Neural cell (in vitro differentiated cells): ENCODE data around the gene PLD6. TPM values are rescaled to one million over a fixed set of nuclear protein-coding genes. Genes with fewer than 3 reads are reported as not detected.
"Not testable (repeated sequence)": the region's sequence is repeated elsewhere in the genome, so short reads cannot be mapped to it uniquely, and the experiment has no call there.

Experiments
- H2AFZ ChIP-seq: fragments of 200-600, 300-800 bp; sonication (generic), shearing (Covaris generic); 2 replicates; pipeline ENCODE4 v1.6.0; 2014; ENCODE audit warnings: low read depth, mild to moderate bottlenecking, antibody characterized with exemption, low read length, moderate library complexity
- H3F3A ChIP-seq: fragments of 200-600 bp; shearing (Covaris generic); 2 replicates; pipeline ENCODE4 v1.6.1; 2016; ENCODE audit warnings: mild to moderate bottlenecking, moderate library complexity, mixed read lengths, antibody characterized with exemption, low read length; ENCODE audit not compliant: insufficient read depth, poor library complexity, severe bottlenecking
- H3K27ac ChIP-seq: fragments of 200-600, 300-800 bp; sonication (generic), shearing (Covaris generic); 2 replicates; pipeline ENCODE4 v1.5.1; 2014; ENCODE audit warnings: mild to moderate bottlenecking, low read length, moderate library complexity
- H3K27me3 ChIP-seq: fragments of 300-800, 200-600 bp; sonication (generic), shearing (Covaris generic); 2 replicates; pipeline ENCODE4 v1.6.0; 2014; ENCODE audit warnings: mild to moderate bottlenecking, low read depth, low read length, moderate library complexity; ENCODE audit not compliant: insufficient read depth
- H3K36me3 ChIP-seq: fragments of 300-800, 200-600 bp; sonication (generic), shearing (Covaris generic); 2 replicates; pipeline ENCODE4 v1.5.1; 2014; ENCODE audit warnings: mild to moderate bottlenecking, antibody characterized with exemption, low read length, moderate library complexity; ENCODE audit not compliant: insufficient read depth
- H3K4me2 ChIP-seq: fragments of 300-800, 200-600 bp; sonication (generic), shearing (Covaris generic); 2 replicates; pipeline ENCODE4 v1.6.0; 2014; ENCODE audit warnings: mild to moderate bottlenecking, low read length
- H3K4me3 ChIP-seq: fragments of 300-800, 200-600 bp; sonication (generic), shearing (Covaris generic); 2 replicates; pipeline ENCODE4 v1.5.1; 2014; ENCODE audit warnings: mild to moderate bottlenecking, low read length, moderate library complexity
- H3K79me2 ChIP-seq: fragments of 200-600 bp; shearing (Covaris generic); replicated peaks from 2 replicates; pipeline ENCODE4 v1.6.0; 2014; ENCODE audit warnings: mild to moderate bottlenecking, low read length, moderate library complexity; ENCODE audit not compliant: insufficient read depth
- H3K9ac ChIP-seq: fragments of 300-800, 200-600 bp; sonication (generic), shearing (Covaris generic); 2 replicates; pipeline ENCODE4 v1.6.1; 2016; ENCODE audit warnings: mild to moderate bottlenecking, low read length, mixed read lengths
- H3K9me2 ChIP-seq: fragments of 200-600 bp; shearing (Covaris generic); 2 replicates; pipeline ENCODE4 v1.6.1; 2016; ENCODE audit warnings: mild to moderate bottlenecking, low read length, mixed read lengths; ENCODE audit not compliant: insufficient read depth
- H3K9me3 ChIP-seq: fragments of 200-600, 300-800 bp; sonication (generic), shearing (Covaris generic); 2 replicates; pipeline ENCODE4 v1.6.1; 2016; ENCODE audit warnings: mild to moderate bottlenecking, mixed run types, low read length, moderate library complexity, mixed read lengths
- H4K20me1 ChIP-seq: fragments of 200-600 bp; shearing (Covaris generic); 2 replicates; pipeline ENCODE4 v1.6.1; 2016; ENCODE audit warnings: mild to moderate bottlenecking, mixed run types; ENCODE audit not compliant: insufficient read depth
- CTCF ChIP-seq: fragments of 450-650 bp; IDR thresholded peaks from 2 replicates; pipeline ENCODE4 v1.5.1; 2014; ENCODE audit warnings: antibody characterized with exemption, mild to moderate bottlenecking, moderate library complexity; ENCODE audit not compliant: poor library complexity, severe bottlenecking
- EP300 ChIP-seq: fragments of 450-650 bp; conservative IDR thresholded peaks from 2 replicates; pipeline ENCODE4 v1.6.1; 2014; ENCODE audit warnings: antibody characterized with exemption, mild to moderate bottlenecking, moderate library complexity; ENCODE audit not compliant: poor library complexity, severe bottlenecking
- EZH2 ChIP-seq: fragments of 200-600, 300-800 bp; shearing (Covaris generic), sonication (generic); IDR thresholded peaks from 2 replicates; pipeline ENCODE4 v1.6.1; 2014; ENCODE audit warnings: antibody characterized with exemption, low read length, borderline replicate concordance, mild to moderate bottlenecking; ENCODE audit not compliant: insufficient read depth, poor library complexity, severe bottlenecking
- MXI1 ChIP-seq: fragments of 450-650 bp; conservative IDR thresholded peaks from 2 replicates; pipeline ENCODE4 v1.6.1; 2014; ENCODE audit warnings: antibody characterized with exemption, mild to moderate bottlenecking; ENCODE audit not compliant: poor library complexity, severe bottlenecking
- POLR2AphosphoS5 ChIP-seq: IDR thresholded peaks from 2 replicates; pipeline ENCODE4 v1.6.1; 2012
- RAD21 ChIP-seq: fragments of 450-650 bp; conservative IDR thresholded peaks from 2 replicates; pipeline ENCODE4 v1.6.1; 2014; ENCODE audit warnings: antibody characterized with exemption, mild to moderate bottlenecking, moderate library complexity
- REST ChIP-seq: IDR thresholded peaks from 2 replicates; pipeline ENCODE4 v1.6.1; 2012; ENCODE audit warnings: borderline replicate concordance
- SMC3 ChIP-seq: fragments of 450-650 bp; conservative IDR thresholded peaks from 2 replicates; pipeline ENCODE4 v1.6.1; 2014; ENCODE audit warnings: antibody characterized with exemption, mild to moderate bottlenecking, moderate library complexity; ENCODE audit not compliant: poor library complexity
- TAF1 ChIP-seq: IDR thresholded peaks from 2 replicates; pipeline ENCODE4 v1.6.1; 2012; ENCODE audit warnings: low read depth
- polyA plus RNA-seq: library from polyadenylated mRNA; depleted of rRNA; stranded (reverse); fragments of >200 nt; gene quantifications from 2 replicates; pipeline ENCODE4 v1.2.3, GENCODE V29; 2014

PLD6 gene
- polyA plus RNA-seq, 1 donor from 2014 or later = 2.0 TPM

DNA sequence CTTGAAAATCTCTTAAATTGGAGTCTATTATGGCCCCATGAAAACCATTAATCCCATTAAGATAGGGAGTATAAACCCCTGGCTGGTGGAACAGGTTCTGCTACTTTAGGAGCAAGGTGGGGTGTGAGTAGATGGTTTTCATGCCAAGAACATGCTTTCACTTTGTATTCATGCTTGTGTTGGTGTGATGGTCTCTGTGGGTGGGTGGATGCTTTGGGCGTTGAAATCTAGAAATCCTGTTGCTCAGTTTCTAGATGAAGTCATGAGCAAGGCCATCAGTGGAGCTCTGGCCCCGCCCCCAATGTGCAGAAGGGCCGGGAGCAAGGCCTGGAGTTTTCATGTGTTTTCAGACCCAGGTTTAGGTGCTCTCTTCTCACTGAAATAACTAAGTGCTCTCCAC lies 20.1 kb downstream of the PLD6 start:
- Histone ChIP-seq H2AFZ (no peak overlapping the region), H3K9me2 (no peaks in the 10 kb centered on the region), H3K4me2 (no peak overlapping the region), H4K20me1 (no peaks in the 10 kb centered on the region), H3K27ac (no peak overlapping the region), H3K27me3 (no peaks in the 10 kb centered on the region), H3K79me2 (no peaks in the 10 kb centered on the region), H3K9me3 (no peaks in the 10 kb centered on the region), H3K4me3 (no peak overlapping the region), H3F3A (no peaks in the 10 kb centered on the region), H3K36me3 (peaks cover 16% of the 10 kb centered on the region), H3K9ac (no peak overlapping the region)
- TF ChIP-seq SMC3 (no peak), RAD21 (no peak), EP300 (no peak), EZH2 (no peak), REST (no peak), CTCF (no peak), MXI1 (no peak), TAF1 (no peak), POLR2AphosphoS5 (no peak)

DNA sequence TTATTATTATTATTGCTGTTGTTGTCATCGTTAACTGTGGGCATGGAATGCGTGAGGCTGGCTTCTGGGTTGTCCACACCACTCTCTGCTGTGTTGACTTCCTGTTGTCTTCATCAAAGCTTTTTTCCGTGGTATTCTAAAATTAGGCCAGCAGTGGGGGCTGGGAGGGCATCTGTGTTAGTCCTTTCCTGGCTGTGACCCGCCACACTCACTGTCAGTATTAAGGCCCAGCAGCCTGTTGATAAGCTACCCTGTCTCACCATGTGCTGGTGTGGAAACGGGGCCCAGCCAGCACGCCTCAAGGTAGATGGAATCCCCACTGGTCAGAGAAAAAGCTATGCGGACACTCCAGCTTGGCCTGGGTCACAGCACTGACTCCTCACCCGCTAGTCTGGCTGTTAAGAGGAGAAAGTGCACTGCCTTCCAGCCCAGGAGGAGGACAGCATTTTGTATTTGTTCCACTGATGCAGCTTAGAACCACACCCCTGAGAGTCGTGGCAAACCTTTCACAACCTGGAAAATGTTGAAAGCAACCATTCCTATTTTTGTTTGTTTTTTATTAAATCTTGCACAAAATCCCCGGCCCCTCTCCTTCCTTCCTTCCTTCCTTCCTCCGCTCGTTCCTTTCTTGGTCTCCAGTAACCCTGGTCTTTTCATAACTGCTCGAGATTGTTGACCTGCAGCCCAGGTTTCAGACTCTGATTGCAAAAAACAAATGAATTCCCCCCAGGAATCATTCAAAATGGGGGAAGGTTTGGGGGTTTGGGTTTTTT lies 21.0 kb downstream of the PLD6 start:
- H3K79me2 ChIP-seq, H3K9me2 ChIP-seq, H3K4me2 ChIP-seq, H2AFZ ChIP-seq, H3K9ac ChIP-seq, H3F3A ChIP-seq, H3K27ac ChIP-seq, H3K9me3 ChIP-seq, H3K27me3 ChIP-seq, H3K4me3 ChIP-seq, H4K20me1 ChIP-seq: not testable (repeated sequence)
- H3K36me3 ChIP-seq = peaks cover 16% of the 10 kb centered on the region
